GM18499 (cell line): ENCODE data around the gene UGT1A4.
"Not testable (repeated sequence)": the region's sequence is repeated elsewhere in the genome, so short reads cannot be mapped to it uniquely, and the experiment has no call there.

ENCODE experiments used
- ATAC-seq: cut with Tn5 transposase; IDR thresholded peaks from one replicate; pipeline ENCODE4 v1.9.1; 2021; ENCODE audit warnings: moderate number of reproducible peaks; ENCODE audit not compliant: insufficient read depth, unreplicated experiment

Gene UGT1A4

GRCh38 chr2:233699424-233700027 lies 19.0 kb upstream of the UGT1A4 start:
- ATAC-seq, result no peak

GRCh38 chr2:233700028-233700635 lies 18.4 kb upstream of the UGT1A4 start:
- ATAC-seq, result no peak

GRCh38 chr2:233700842-233701241 lies 17.7 kb upstream of the UGT1A4 start:
- not testable (repeated sequence) for ATAC-seq

- no peak for ATAC-seq
Measured at GRCh38 chr2:233702238-233702637, 16.3 kb upstream of the UGT1A4 start.

GRCh38 chr2:233705911-233706506 lies 12.5 kb upstream of the UGT1A4 start:
- ATAC-seq, result no peak

GRCh38 chr2:233706720-233707119 lies 11.8 kb upstream of the UGT1A4 start:
- ATAC-seq, result no peak

- no peak for ATAC-seq
Measured at GRCh38 chr2:233707940-233708644, 10.4 kb upstream of the UGT1A4 start.

GRCh38 chr2:233708942-233709341 lies 9.6 kb upstream of the UGT1A4 start:
- ATAC-seq, result no peak

GRCh38 chr2:233711312-233712008 lies 7.1 kb upstream of the UGT1A4 start:
- ATAC-seq, result no peak

- no peak for ATAC-seq
Measured at GRCh38 chr2:233712611-233713261, 5.8 kb upstream of the UGT1A4 start, which contains the start of gene UGT1A5. UGT1A5 (plus strand) TSS chr2:233712907; CDS start chr2:233712992, 85 bp downstream.

- no peak for ATAC-seq
Measured at GRCh38 chr2:233713262-233713615, 5.3 kb upstream of the UGT1A4 start.

- no peak for ATAC-seq
Measured at GRCh38 chr2:233714121-233714520, 4.4 kb upstream of the UGT1A4 start.

- ATAC-seq, result no peak
Measured at GRCh38 chr2:233728723-233729301, 10.3 kb downstream of the UGT1A4 start, which contains the start of gene UGT1A3. UGT1A3 (plus strand) TSS chr2:233729042; CDS start chr2:233729127, 85 bp downstream.

- not testable (repeated sequence) for ATAC-seq
Measured at GRCh38 chr2:233736868-233737653, 18.5 kb downstream of the UGT1A4 start.

- no peak for ATAC-seq
Measured at GRCh38 chr2:233740870-233741269, 22.3 kb downstream of the UGT1A4 start.

- ATAC-seq, result no peak
Measured at GRCh38 chr2:233743464-233744259, 25.1 kb downstream of the UGT1A4 start.

GRCh38 chr2:233745073-233745755 lies 26.7 kb downstream of the UGT1A4 start:
- no peak for ATAC-seq

- not testable (repeated sequence) for ATAC-seq
Measured at GRCh38 chr2:233745838-233746237, 27.3 kb downstream of the UGT1A4 start.
